IMR-90 (cell line): Measurements from ENCODE around the gene PTS. TPM values are rescaled to one million over a fixed set of nuclear protein-coding genes. Genes with fewer than 3 reads are reported as not detected.

Experiments used
- ATAC-seq: fragments of 200-7000 bp; cut with Tn5 transposase; 2 replicates; pipeline ENCODE4 v1.9.1; 2020; ENCODE audit warnings: low read depth, mild to moderate bottlenecking, moderate library complexity
- BruUV-seq: library from RNA; stranded (reverse); fragments of 400-500 nt; replicated peaks from 2 replicates; lab custom pipeline; 2021; lab: Mats Ljungman, UMichigan
- CTCF ChIA-PET: fragments of 300-600 bp; formaldehyde crosslinking; extraction: SDS; loops from one replicate; lab custom pipeline; 2021; ENCODE audit warnings: antibody characterized with exemption; lab: Yijun Ruan, JAX
- POLR2A ChIA-PET: fragments of 300-600 bp; sonication (Branson Sonifier 250); formaldehyde crosslinking; loops from one replicate; lab custom pipeline; 2022; ENCODE audit warnings: antibody characterized with exemption; ENCODE audit not compliant: unreplicated experiment; lab: Charles Lee
- DNase-seq: peaks from one replicate; pipeline ENCODE4 v3.0.0; 2013
- H2AFZ ChIP-seq: replicated peaks from 2 replicates; pipeline ENCODE3; 2013; ENCODE audit warnings: low read length, mild to moderate bottlenecking; ENCODE audit not compliant: poor library complexity
- H2AK5ac ChIP-seq: 2 replicates; pipeline ENCODE4 v1.6.1; 2013; ENCODE audit warnings: low read depth, low read length, inconsistent platforms
- H2AK9ac ChIP-seq: replicated peaks from 2 replicates; pipeline ENCODE3; 2013; ENCODE audit warnings: mild to moderate bottlenecking, low read depth, low read length, moderate library complexity; ENCODE audit not compliant: poor library complexity
- H2BK120ac ChIP-seq: 2 replicates; pipeline ENCODE4 v1.6.1; 2013; ENCODE audit warnings: low read depth, low read length, inconsistent platforms
- H2BK15ac ChIP-seq: 3 replicates; pipeline ENCODE4 v1.6.1; 2013; ENCODE audit warnings: low read depth, low read length, inconsistent platforms
- H2BK20ac ChIP-seq: 2 replicates; pipeline ENCODE4 v1.6.1; 2013; ENCODE audit warnings: low read depth, mild to moderate bottlenecking, inconsistent platforms, low read length, moderate library complexity
- H2BK5ac ChIP-seq: 2 replicates; pipeline ENCODE4 v1.6.1; 2013; ENCODE audit warnings: mild to moderate bottlenecking, low read depth, low read length, inconsistent platforms; ENCODE audit not compliant: poor library complexity, severe bottlenecking
- H3K14ac ChIP-seq: replicated peaks from 2 replicates; pipeline ENCODE4 v1.6.1; 2013; ENCODE audit warnings: low read depth, low read length, inconsistent platforms
- H3K18ac ChIP-seq: 2 replicates; pipeline ENCODE4 v1.6.1; 2013; ENCODE audit warnings: low read depth, low read length, control low read depth
- H3K23ac ChIP-seq: 2 replicates; pipeline ENCODE4 v1.6.1; 2013; ENCODE audit warnings: low read depth, low read length, inconsistent platforms
- H3K27ac ChIP-seq: 2 replicates; pipeline ENCODE4 v1.5.1; 2013; ENCODE audit warnings: mild to moderate bottlenecking, control low read depth, low read length; ENCODE audit not compliant: insufficient read depth
- H3K27me3 ChIP-seq: 2 replicates; pipeline ENCODE4 v1.6.1; 2013; ENCODE audit warnings: low read length; ENCODE audit not compliant: control insufficient read depth, insufficient read depth
- H3K36me3 ChIP-seq: 2 replicates; pipeline ENCODE4 v1.6.1; 2013; ENCODE audit warnings: low read length, mixed read lengths; ENCODE audit not compliant: control insufficient read depth, insufficient read depth
- H3K4ac ChIP-seq: 2 replicates; pipeline ENCODE4 v1.6.1; 2013; ENCODE audit warnings: low read depth, low read length, inconsistent platforms
- H3K4me1 ChIP-seq: 2 replicates; pipeline ENCODE4 v1.6.1; 2013; ENCODE audit warnings: low read length, mixed read lengths; ENCODE audit not compliant: control insufficient read depth, insufficient read depth
- H3K4me2 ChIP-seq: 2 replicates; pipeline ENCODE4 v1.6.1; 2013; ENCODE audit warnings: low read depth, mild to moderate bottlenecking, control low read depth, low read length, moderate library complexity
- H3K4me3 ChIP-seq: 2 replicates; pipeline ENCODE4 v1.5.1; 2013; ENCODE audit warnings: low read depth, mild to moderate bottlenecking, control low read depth, low read length, moderate library complexity; ENCODE audit not compliant: insufficient read depth
- H3K56ac ChIP-seq: 2 replicates; pipeline ENCODE4 v1.6.1; 2013; ENCODE audit warnings: low read length, inconsistent platforms; ENCODE audit not compliant: insufficient read depth; ENCODE audit errors: extremely low read depth
- H3K79me1 ChIP-seq, 2 experiments: 2 replicates each; pipeline ENCODE4 v1.6.1; 2013; ENCODE audit warnings: low read length in 2 of 2, inconsistent platforms in 1 of 2, low read depth in 1 of 2
- H3K9ac ChIP-seq: 2 replicates; pipeline ENCODE4 v1.6.1; 2013; ENCODE audit warnings: low read depth, low read length, control low read depth
- H3K9me1 ChIP-seq: 2 replicates; pipeline ENCODE4 v1.6.1; 2013; ENCODE audit warnings: low read length, inconsistent platforms; ENCODE audit not compliant: insufficient read depth
- H3K9me3 ChIP-seq: 2 replicates; pipeline ENCODE4 v1.6.1; 2013; ENCODE audit warnings: low read length; ENCODE audit not compliant: control insufficient read depth, insufficient read depth
- H4K20me1 ChIP-seq: 2 replicates; pipeline ENCODE4 v1.6.1; 2013; ENCODE audit warnings: low read length, inconsistent platforms; ENCODE audit not compliant: insufficient read depth
- H4K5ac ChIP-seq: 2 replicates; pipeline ENCODE4 v1.6.1; 2013; ENCODE audit warnings: mild to moderate bottlenecking, low read depth, low read length, control low read depth
- H4K8ac ChIP-seq, 2 experiments: 2 replicates each; pipeline ENCODE4 v1.6.1; 2013; ENCODE audit warnings: low read depth in 2 of 2, low read length in 2 of 2, control low read depth in 1 of 2, inconsistent platforms in 1 of 2
- H4K91ac ChIP-seq: 2 replicates; pipeline ENCODE4 v1.6.1; 2013; ENCODE audit warnings: low read depth, low read length, inconsistent platforms; ENCODE audit not compliant: insufficient read depth
- BHLHE40 ChIP-seq: fragments of 150-350 bp; IDR thresholded peaks from 2 replicates; pipeline ENCODE4 v1.6.1; 2016; ENCODE audit warnings: mild to moderate bottlenecking, low read depth, low read length
- USF2 ChIP-seq: fragments of 150-350 bp; IDR thresholded peaks from 2 replicates; pipeline ENCODE4 v1.6.1; 2017; ENCODE audit warnings: mild to moderate bottlenecking, antibody characterized with exemption, low read length, low read depth
- WGBS, 2 experiments: methylation state at CpG; one replicate each; pipeline versions ENCODE4 v1.1.5 to v1.1.7; 2013; ENCODE audit warnings: missing lambda C conversion rate in 2 of 2; ENCODE audit not compliant: insufficient read length in 1 of 2; ENCODE audit errors: extremely low coverage in 2 of 2; 5-methylcytosine and 5-hydroxymethylcytosine counted together
- dilution Hi-C: fragments of 300-500 bp; cut with HindIII; formaldehyde crosslinking; loops from one replicate; pipeline ENCODE4 v1.14.3; 2018; ENCODE audit warnings: low sequenced_read_pairs; ENCODE audit not compliant: unreplicated experiment
- in situ Hi-C: fragments of 300-500 bp; cut with MboI; formaldehyde crosslinking; loops from 3 replicates; pipeline ENCODE4 v1.14.3; 2019; ENCODE audit warnings: low sequenced_read_pairs, inconsistent platforms, mixed read lengths
- intact Hi-C: fragments of 100-400 bp; cut with micrococcal nuclease; formaldehyde crosslinking; loops from 2 replicates; pipeline ENCODE4 v1.10.0; 2022
- polyA plus RNA-seq, 3 experiments: library from polyadenylated mRNA; depleted of rRNA; stranded (reverse); fragments of >200 nt; gene quantifications; 2 replicates each; pipeline ENCODE4 v1.2.3, GENCODE V29; 2012; ENCODE audit warnings: low replicate concordance in 1 of 3
- total RNA-seq: library from RNA; depleted of rRNA; stranded (reverse); fragments of >200 nt; gene quantifications from 2 replicates; pipeline ENCODE4 v1.2.3, GENCODE V29; 2012

PTS gene
- total and polyA plus RNA-seq, 2 of the 4 experiments (the other 2 are of a cell fraction): 21.0 to 51.8 TPM

GRCh38 chr11:112178936-112179335 is 47.3 kb upstream of the PTS start:
- peaks cover 3% of the 10 kb centered on the region; the same call in 1 of the 2 replicates for H3K27me3 ChIP-seq
- no peak overlapping the region for H2BK20ac ChIP-seq
- no peak overlapping the region for H3K56ac ChIP-seq
- H4K20me1 ChIP-seq: no peaks in the 10 kb centered on the region
- DNase-seq: no peak
- H2AK5ac ChIP-seq: no peak overlapping the region
- no peak overlapping the region for H3K14ac ChIP-seq
- H2AFZ ChIP-seq: no peak overlapping the region
- no peak overlapping the region for H3K9ac ChIP-seq
- H3K23ac ChIP-seq: no peak overlapping the region
- H3K9me3 ChIP-seq: no peaks in the 10 kb centered on the region
- POLR2A ChIA-PET: no interaction called here
- H4K91ac ChIP-seq: no peak overlapping the region
- H2BK120ac ChIP-seq: no peak overlapping the region
- intact Hi-C loops (loop anchor here (5.0 kb wide), 1 partner anchor 33 kb away; no protein-coding TSS in a partner anchor), in situ Hi-C loops (no loop called here), dilution Hi-C loops (no loop called here)
- TF ChIP-seq USF2 (no peak), BHLHE40 (no peak)
- H3K36me3 ChIP-seq: no peaks in the 10 kb centered on the region
- no peak overlapping the region for H4K8ac ChIP-seq
- no peaks in the 10 kb centered on the region for H3K79me1 ChIP-seq
- H3K4me3 ChIP-seq: no peak overlapping the region
- H3K4me1 ChIP-seq: peaks cover 2% of the 10 kb centered on the region; the same call in 1 of the 2 replicates
- no peak for ATAC-seq
- BruUV-seq: no TSS peak
- no peaks in the 10 kb centered on the region for H3K9me1 ChIP-seq
- H3K4ac ChIP-seq: no peak overlapping the region
- H2BK5ac ChIP-seq: no peak overlapping the region
- no peak overlapping the region for H4K5ac ChIP-seq
- no peak overlapping the region for H3K4me2 ChIP-seq
- CTCF ChIA-PET: no interaction called here
- H2BK15ac ChIP-seq: no peak overlapping the region
- H3K18ac ChIP-seq: no peak overlapping the region
- H2AK9ac ChIP-seq: no peak overlapping the region
- WGBS, 2 experiments: 60 to 100% methylated on average over 1 of the region's 3 CpGs
- no peak overlapping the region for H3K27ac ChIP-seq
